ENCODE measurements around the gene FAT3. TPM values are rescaled to one million over a fixed set of nuclear protein-coding genes. Genes with fewer than 3 reads are reported as not detected.

Gene FAT3
- total RNA-seq, 1 experiment from 2014 or later = 0.02 TPM

DNA sequence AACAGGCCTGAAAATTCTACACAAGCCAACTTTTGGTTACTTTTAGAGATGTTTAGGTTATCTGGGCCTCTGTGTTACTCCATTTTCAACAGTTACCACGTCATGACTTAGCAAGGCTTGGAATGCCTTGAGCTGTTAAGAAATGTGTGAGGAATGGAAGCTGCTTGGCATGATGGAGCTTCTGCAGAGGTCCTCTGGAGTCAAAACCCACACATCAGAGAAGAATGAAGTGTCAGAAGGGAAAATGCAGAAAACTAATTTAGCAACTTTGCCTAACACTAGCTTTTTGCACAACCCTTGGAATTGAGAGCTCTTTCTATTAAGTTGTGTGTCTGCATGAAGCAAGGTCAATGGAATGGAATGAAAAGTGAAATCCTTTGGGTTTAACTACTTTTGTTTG, 27.4 kb downstream of the FAT3 start:
- no peak for DNase-seq (ENCODE audit: low read depth, low spot score)
- CTCF ChIA-PET = no interaction called here
- no TSS peak for BruUV-seq (replicated peaks)

More for the DNA sequence above, 27.4 kb downstream of the FAT3 start:
- Histone ChIP-seq H2AFZ (ENCODE audit: low read depth, low read length, poor library complexity, severe bottlenecking) (no peak overlapping the region), H3K27ac (ENCODE audit: low read depth, low read length) (no peak overlapping the region), H3K9ac (ENCODE audit: low read length) (no peak overlapping the region), H3K27me3 (ENCODE audit: insufficient read depth, low read length) (no peaks in the 10 kb centered on the region), H3K36me3 (ENCODE audit: control insufficient read depth in 1 of 2, insufficient read depth in 2 of 2, low read length in 2 of 2) (no peaks in the 10 kb centered on the region), H3K9me3 (ENCODE audit: control insufficient read depth in 1 of 2, insufficient read depth in 1 of 2, low read depth in 1 of 2, low read length in 2 of 2) (peaks cover 6 to 7% of the 10 kb centered on the region in 2 experiments; a peak in 3 of 4 replicates), H3K79me2 (ENCODE audit: insufficient read depth, low read length) (no peaks in the 10 kb centered on the region), H4K20me1 (ENCODE audit: insufficient read depth) (no peaks in the 10 kb centered on the region), H3K9me2 (ENCODE audit: insufficient read depth) (no peaks in the 10 kb centered on the region), H3K4me3 (replicated peaks in 1 of 2; ENCODE audit: low read depth in 1 of 2, low read length in 2 of 2) (no peak overlapping the region), H3K4me2 (ENCODE audit: low read length) (no peak overlapping the region), H3K4me1 (ENCODE audit: control insufficient read depth in 1 of 2, insufficient read depth in 2 of 2, low read length in 2 of 2) (no peaks in the 10 kb centered on the region)
- ChIA-PET RAD21 (ENCODE audit: low non-redundant PET in 1 of 2, low total read pairs in 2 of 2, uncharacterized antibody in 2 of 2, unreplicated experiment in 2 of 2) (no interaction called here), POLR2A (no interaction called here)
- TF ChIP-seq EZH2phosphoT487 (IDR thresholded peaks at IDR 0.05; ENCODE audit: borderline replicate concordance) (no peak), SP1 (IDR thresholded peaks at IDR 0.05; ENCODE audit: low read depth) (no peak), JUND (IDR thresholded peaks at IDR 0.05) (no peak), POLR2AphosphoS5 (IDR thresholded peaks at IDR 0.05; ENCODE audit: low read depth, low read length) (no peak), ZFX (IDR thresholded peaks at IDR 0.05) (no peak), YY1 (IDR thresholded peaks at IDR 0.05; ENCODE audit: extremely low read depth, insufficient replicate concordance, low read depth, low read length) (no peak), SIN3A (IDR thresholded peaks at IDR 0.05; ENCODE audit: low read depth) (no peak), EZH2 (IDR thresholded peaks at IDR 0.05) (no peak), POLR2A (IDR thresholded peaks at IDR 0.05; ENCODE audit: borderline replicate concordance, extremely low read depth, insufficient read depth, insufficient read length) (no peak), CEBPB (IDR thresholded peaks at IDR 0.05; ENCODE audit: low read depth) (no peak), SRF (IDR thresholded peaks at IDR 0.05; ENCODE audit: low read depth) (no peak), CBX3 (IDR thresholded peaks at IDR 0.05; ENCODE audit: low read depth) (no peak), TCF7L2 (IDR thresholded peaks at IDR 0.05; ENCODE audit: borderline replicate concordance, extremely low read depth, insufficient read depth, insufficient read length) (no peak), RAD21 (IDR thresholded peaks at IDR 0.05; ENCODE audit: low read depth) (no peak), EGR1 (IDR thresholded peaks at IDR 0.05; ENCODE audit: low read depth) (no peak), ZNF274 (IDR thresholded peaks at IDR 0.05; ENCODE audit: low read depth, low read length) (no peak)
- TF ChIP-seq, protein P1, sequence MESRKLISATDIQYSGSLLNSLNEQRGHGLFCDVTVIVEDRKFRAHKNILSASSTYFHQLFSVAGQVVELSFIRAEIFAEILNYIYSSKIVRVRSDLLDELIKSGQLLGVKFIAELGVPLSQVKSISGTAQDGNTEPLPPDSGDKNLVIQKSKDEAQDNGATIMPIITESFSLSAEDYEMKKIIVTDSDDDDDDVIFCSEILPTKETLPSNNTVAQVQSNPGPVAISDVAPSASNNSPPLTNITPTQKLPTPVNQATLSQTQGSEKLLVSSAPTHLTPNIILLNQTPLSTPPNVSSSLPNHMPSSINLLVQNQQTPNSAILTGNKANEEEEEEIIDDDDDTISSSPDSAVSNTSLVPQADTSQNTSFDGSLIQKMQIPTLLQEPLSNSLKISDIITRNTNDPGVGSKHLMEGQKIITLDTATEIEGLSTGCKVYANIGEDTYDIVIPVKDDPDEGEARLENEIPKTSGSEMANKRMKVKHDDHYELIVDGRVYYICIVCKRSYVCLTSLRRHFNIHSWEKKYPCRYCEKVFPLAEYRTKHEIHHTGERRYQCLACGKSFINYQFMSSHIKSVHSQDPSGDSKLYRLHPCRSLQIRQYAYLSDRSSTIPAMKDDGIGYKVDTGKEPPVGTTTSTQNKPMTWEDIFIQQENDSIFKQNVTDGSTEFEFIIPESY (IDR thresholded peaks at IDR 0.05; ENCODE audit: extremely low read depth, insufficient replicate concordance, low read length) = no peak
- TF ChIP-seq, protein P2, sequence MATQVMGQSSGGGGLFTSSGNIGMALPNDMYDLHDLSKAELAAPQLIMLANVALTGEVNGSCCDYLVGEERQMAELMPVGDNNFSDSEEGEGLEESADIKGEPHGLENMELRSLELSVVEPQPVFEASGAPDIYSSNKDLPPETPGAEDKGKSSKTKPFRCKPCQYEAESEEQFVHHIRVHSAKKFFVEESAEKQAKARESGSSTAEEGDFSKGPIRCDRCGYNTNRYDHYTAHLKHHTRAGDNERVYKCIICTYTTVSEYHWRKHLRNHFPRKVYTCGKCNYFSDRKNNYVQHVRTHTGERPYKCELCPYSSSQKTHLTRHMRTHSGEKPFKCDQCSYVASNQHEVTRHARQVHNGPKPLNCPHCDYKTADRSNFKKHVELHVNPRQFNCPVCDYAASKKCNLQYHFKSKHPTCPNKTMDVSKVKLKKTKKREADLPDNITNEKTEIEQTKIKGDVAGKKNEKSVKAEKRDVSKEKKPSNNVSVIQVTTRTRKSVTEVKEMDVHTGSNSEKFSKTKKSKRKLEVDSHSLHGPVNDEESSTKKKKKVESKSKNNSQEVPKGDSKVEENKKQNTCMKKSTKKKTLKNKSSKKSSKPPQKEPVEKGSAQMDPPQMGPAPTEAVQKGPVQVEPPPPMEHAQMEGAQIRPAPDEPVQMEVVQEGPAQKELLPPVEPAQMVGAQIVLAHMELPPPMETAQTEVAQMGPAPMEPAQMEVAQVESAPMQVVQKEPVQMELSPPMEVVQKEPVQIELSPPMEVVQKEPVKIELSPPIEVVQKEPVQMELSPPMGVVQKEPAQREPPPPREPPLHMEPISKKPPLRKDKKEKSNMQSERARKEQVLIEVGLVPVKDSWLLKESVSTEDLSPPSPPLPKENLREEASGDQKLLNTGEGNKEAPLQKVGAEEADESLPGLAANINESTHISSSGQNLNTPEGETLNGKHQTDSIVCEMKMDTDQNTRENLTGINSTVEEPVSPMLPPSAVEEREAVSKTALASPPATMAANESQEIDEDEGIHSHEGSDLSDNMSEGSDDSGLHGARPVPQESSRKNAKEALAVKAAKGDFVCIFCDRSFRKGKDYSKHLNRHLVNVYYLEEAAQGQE (IDR thresholded peaks at IDR 0.05; ENCODE audit: low read depth) = no peak
- TF ChIP-seq, protein P3, sequence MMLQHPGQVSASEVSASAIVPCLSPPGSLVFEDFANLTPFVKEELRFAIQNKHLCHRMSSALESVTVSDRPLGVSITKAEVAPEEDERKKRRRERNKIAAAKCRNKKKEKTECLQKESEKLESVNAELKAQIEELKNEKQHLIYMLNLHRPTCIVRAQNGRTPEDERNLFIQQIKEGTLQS (IDR thresholded peaks at IDR 0.05) = no peak
- intact Hi-C loops (cut with micrococcal nuclease) = no loop called here
- no peak for ATAC-seq
